ENCODE results near the gene RBKS. TPM values are rescaled to one million over a fixed set of nuclear protein-coding genes. Genes with fewer than 3 reads are reported as not detected.

The RBKS gene
- total RNA-seq, 1 donor, result 12.1 TPM

- Histone ChIP-seq H3K4me1 (ENCODE audit: insufficient read depth, low read length) (peaks cover 47% of the 10 kb centered on the region), H3K9me3 (ENCODE audit: low read depth, low read length) (no peaks in the 10 kb centered on the region), H3K27me3 (ENCODE audit: insufficient read depth, low read length) (no peaks in the 10 kb centered on the region), H3K4me3 (ENCODE audit: low read length) (no peak overlapping the region)
These were observed 94.3 kb downstream of the RBKS start for GRCh38 chr2:27795868-27796277.

GRCh38 chr2:27795093-27795834 lies 94.9 kb downstream of the RBKS start:
- Histone ChIP-seq H3K4me3 (ENCODE audit: low read length) (no peak overlapping the region), H3K27me3 (ENCODE audit: insufficient read depth, low read length) (no peaks in the 10 kb centered on the region), H3K9me3 (ENCODE audit: low read depth, low read length) (no peaks in the 10 kb centered on the region), H3K4me1 (ENCODE audit: insufficient read depth, low read length) (peaks cover 47% of the 10 kb centered on the region)

GRCh38 chr2:27792759-27793158 lies 97.4 kb downstream of the RBKS start:
- peaks cover 36% of the 10 kb centered on the region for H3K4me1 ChIP-seq (ENCODE audit: insufficient read depth, low read length)
- H3K9me3 ChIP-seq (ENCODE audit: low read depth, low read length), result no peaks in the 10 kb centered on the region
- H3K4me3 ChIP-seq (ENCODE audit: low read length), result no peak overlapping the region
- no peaks in the 10 kb centered on the region for H3K27me3 ChIP-seq (ENCODE audit: insufficient read depth, low read length)

GRCh38 chr2:27790796-27791195 lies 99.4 kb downstream of the RBKS start:
- Histone ChIP-seq H3K9me3 (ENCODE audit: low read depth, low read length) (no peaks in the 10 kb centered on the region), H3K4me3 (ENCODE audit: low read length) (no peak overlapping the region), H3K4me1 (ENCODE audit: insufficient read depth, low read length) (peaks cover 17% of the 10 kb centered on the region), H3K27me3 (ENCODE audit: insufficient read depth, low read length) (no peaks in the 10 kb centered on the region)

- no peaks in the 10 kb centered on the region for H3K27me3 ChIP-seq (ENCODE audit: insufficient read depth, low read length)
- peaks cover 7% of the 10 kb centered on the region for H3K4me1 ChIP-seq (ENCODE audit: insufficient read depth, low read length)
- H3K9me3 ChIP-seq (ENCODE audit: low read depth, low read length), result no peaks in the 10 kb centered on the region
- no peak overlapping the region for H3K4me3 ChIP-seq (ENCODE audit: low read length)
These were observed 107.5 kb downstream of the RBKS start for GRCh38 chr2:27782701-27783100.

GRCh38 chr2:27781496-27781895 lies 108.7 kb downstream of the RBKS start:
- peaks cover 13% of the 10 kb centered on the region for H3K4me1 ChIP-seq (ENCODE audit: insufficient read depth, low read length)
- H3K9me3 ChIP-seq (ENCODE audit: low read depth, low read length), result no peaks in the 10 kb centered on the region
- no peaks in the 10 kb centered on the region for H3K27me3 ChIP-seq (ENCODE audit: insufficient read depth, low read length)
- H3K4me3 ChIP-seq (ENCODE audit: low read length), result no peak overlapping the region

- Histone ChIP-seq H3K4me3 (ENCODE audit: low read length) (no peak overlapping the region), H3K27me3 (ENCODE audit: insufficient read depth, low read length) (no peaks in the 10 kb centered on the region), H3K4me1 (ENCODE audit: insufficient read depth, low read length) (peaks cover 17% of the 10 kb centered on the region), H3K9me3 (ENCODE audit: low read depth, low read length) (no peaks in the 10 kb centered on the region)
These were observed 110.7 kb downstream of the RBKS start for GRCh38 chr2:27779417-27780055.

GRCh38 chr2:27776696-27777095 lies 113.5 kb downstream of the RBKS start:
- Histone ChIP-seq H3K4me1 (ENCODE audit: insufficient read depth, low read length) (peaks cover 41% of the 10 kb centered on the region), H3K9me3 (ENCODE audit: low read depth, low read length) (no peaks in the 10 kb centered on the region), H3K4me3 (ENCODE audit: low read length) (no peak overlapping the region), H3K27me3 (ENCODE audit: insufficient read depth, low read length) (no peaks in the 10 kb centered on the region)

- Histone ChIP-seq H3K4me1 (ENCODE audit: insufficient read depth, low read length) (peaks cover 43% of the 10 kb centered on the region), H3K9me3 (ENCODE audit: low read depth, low read length) (no peaks in the 10 kb centered on the region), H3K27me3 (ENCODE audit: insufficient read depth, low read length) (no peaks in the 10 kb centered on the region), H3K4me3 (ENCODE audit: low read length) (no peak overlapping the region)
These were observed 114.1 kb downstream of the RBKS start for GRCh38 chr2:27776097-27776496.

GRCh38 chr2:27773959-27774358 lies 116.2 kb downstream of the RBKS start:
- no peaks in the 10 kb centered on the region for H3K27me3 ChIP-seq (ENCODE audit: insufficient read depth, low read length)
- H3K4me1 ChIP-seq (ENCODE audit: insufficient read depth, low read length), result peaks cover 47% of the 10 kb centered on the region
- no peaks in the 10 kb centered on the region for H3K9me3 ChIP-seq (ENCODE audit: low read depth, low read length)
- no peak overlapping the region for H3K4me3 ChIP-seq (ENCODE audit: low read length)

GRCh38 chr2:27772804-27773203 lies 117.4 kb downstream of the RBKS start:
- Histone ChIP-seq H3K9me3 (ENCODE audit: low read depth, low read length) (no peaks in the 10 kb centered on the region), H3K4me1 (ENCODE audit: insufficient read depth, low read length) (peaks cover 40% of the 10 kb centered on the region), H3K27me3 (ENCODE audit: insufficient read depth, low read length) (no peaks in the 10 kb centered on the region), H3K4me3 (ENCODE audit: low read length) (peak overlapping the region; percentile 92)

- H3K27me3 ChIP-seq (ENCODE audit: insufficient read depth, low read length), result no peaks in the 10 kb centered on the region
- peaks cover 34% of the 10 kb centered on the region for H3K4me1 ChIP-seq (ENCODE audit: insufficient read depth, low read length)
- no peaks in the 10 kb centered on the region for H3K9me3 ChIP-seq (ENCODE audit: low read depth, low read length)
- H3K4me3 ChIP-seq (ENCODE audit: low read length), result peak within 1 kb of the TSS; percentile 92
These were observed 118.4 kb downstream of the RBKS start, which contains the start of gene MRPL33 for GRCh38 chr2:27771548-27772335. MRPL33 (plus strand) TSS chr2:27771719; CDS start chr2:27771778, 59 bp downstream.

GRCh38 chr2:27771202-27771547 lies 119.0 kb downstream of the RBKS start:
- peak overlapping the region; percentile 92 for H3K4me3 ChIP-seq (ENCODE audit: low read length)
- H3K4me1 ChIP-seq (ENCODE audit: insufficient read depth, low read length), result peaks cover 37% of the 10 kb centered on the region
- no peaks in the 10 kb centered on the region for H3K9me3 ChIP-seq (ENCODE audit: low read depth, low read length)
- H3K27me3 ChIP-seq (ENCODE audit: insufficient read depth, low read length), result no peaks in the 10 kb centered on the region

GRCh38 chr2:27766287-27766661 lies 123.9 kb downstream of the RBKS start:
- Histone ChIP-seq H3K4me3 (ENCODE audit: low read length) (no peak overlapping the region), H3K4me1 (ENCODE audit: insufficient read depth, low read length) (peaks cover 37% of the 10 kb centered on the region), H3K27me3 (ENCODE audit: insufficient read depth, low read length) (no peaks in the 10 kb centered on the region), H3K9me3 (ENCODE audit: low read depth, low read length) (no peaks in the 10 kb centered on the region)

- H3K27me3 ChIP-seq (ENCODE audit: insufficient read depth, low read length), result no peaks in the 10 kb centered on the region
- no peaks in the 10 kb centered on the region for H3K9me3 ChIP-seq (ENCODE audit: low read depth, low read length)
- peak overlapping the region; percentile 2 for H3K4me3 ChIP-seq (ENCODE audit: low read length)
- peaks cover 32% of the 10 kb centered on the region for H3K4me1 ChIP-seq (ENCODE audit: insufficient read depth, low read length)
These were observed 124.4 kb downstream of the RBKS start for GRCh38 chr2:27765621-27766286.

All from mononuclear cell (primary cell).